Stimulated activated CD8-positive, alpha-beta memory T cell treated with anti-CD3 and anti-CD28 coated beads, Interleukin-15, amount 100 ng/mL, for 4 hours (primary cell): ENCODE results near the gene ZKSCAN4.

Source experiments
- DNase-seq, 2 donors: peaks; one replicate each; pipeline ENCODE4 v3.0.0-alpha.2; 2020; ENCODE audit warnings: low read depth in 2 of 2

The ZKSCAN4 gene

DNA sequence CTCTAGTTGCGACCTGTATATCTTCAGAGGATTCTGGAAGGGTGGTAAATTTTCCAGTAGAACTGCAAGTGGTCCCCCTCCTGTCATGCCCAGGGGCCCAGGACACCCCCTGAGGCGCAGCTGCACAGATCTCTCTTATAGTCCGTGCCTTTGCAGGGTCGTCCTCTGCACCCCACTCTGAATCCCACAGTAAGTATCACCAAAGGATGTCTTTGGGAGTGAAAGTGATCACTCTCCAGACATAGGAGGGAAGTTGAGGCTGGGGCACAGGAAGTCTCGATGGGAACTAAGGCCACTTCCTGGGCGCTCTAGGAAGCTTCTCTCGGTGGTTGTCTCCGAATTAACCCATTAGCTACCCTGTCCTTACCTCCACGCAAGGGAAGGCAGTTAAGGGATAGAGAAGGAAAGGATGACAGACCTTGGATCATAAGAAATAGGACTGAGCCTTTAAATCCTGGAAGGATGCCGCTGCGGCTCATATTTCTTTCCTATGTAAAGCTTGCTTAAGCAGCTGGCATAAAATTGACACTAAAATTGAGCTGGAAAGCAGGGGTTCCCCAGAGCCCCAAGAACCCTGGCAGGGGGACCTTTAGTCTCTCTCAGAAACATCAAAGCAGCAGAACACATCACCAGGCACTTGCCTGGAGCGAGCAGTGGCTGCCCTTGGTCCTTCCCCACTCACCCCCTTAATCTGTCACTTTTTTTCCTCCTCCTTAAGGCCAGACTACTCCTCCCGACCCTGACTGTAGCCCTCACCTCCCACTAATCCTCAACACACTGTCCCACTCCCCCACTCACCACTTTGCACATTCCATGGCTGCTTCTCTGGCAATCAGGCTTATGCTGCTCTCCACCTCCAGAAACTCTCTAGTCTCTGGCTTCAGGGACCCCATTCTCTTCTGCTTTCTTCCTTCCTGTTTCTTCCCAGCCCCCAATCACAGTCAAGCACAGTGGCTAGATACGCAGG, at the start of gene ZKSCAN4:
Gene ZKSCAN4, minus strand, starts transcription at position 261 of the 967 bp plus-strand sequence. CDS start 289 bp downstream, outside the sequence.
- DNase-seq, result peak; percentile 42 to 62

DNA sequence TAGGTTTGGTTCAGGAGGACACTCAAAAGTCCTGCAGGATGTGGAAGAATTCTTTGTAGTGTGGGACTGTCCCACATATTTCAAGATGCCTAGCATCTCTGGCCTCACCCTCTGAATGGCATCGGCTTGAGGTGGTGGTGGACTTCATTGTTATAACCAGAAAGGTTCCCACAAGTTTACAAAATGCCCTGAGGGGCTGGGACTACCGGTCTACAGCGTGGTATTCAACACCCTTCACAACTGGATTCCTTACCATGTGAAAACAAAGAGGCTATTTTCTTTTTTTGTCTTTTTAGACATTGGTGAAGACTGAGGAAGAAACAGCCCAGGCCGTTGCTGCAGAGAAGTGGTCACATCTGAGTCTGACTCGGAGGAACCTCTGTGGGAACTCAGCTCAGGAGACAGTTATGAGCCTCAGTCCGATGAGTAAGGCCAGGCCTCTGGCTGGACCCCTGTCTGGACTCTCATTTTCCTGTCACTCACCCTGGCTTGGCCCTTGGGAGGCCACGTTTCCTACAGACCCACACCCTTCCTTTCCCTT, 44.5 kb upstream of the ZKSCAN4 start:
- DNase-seq, result no peak

DNA sequence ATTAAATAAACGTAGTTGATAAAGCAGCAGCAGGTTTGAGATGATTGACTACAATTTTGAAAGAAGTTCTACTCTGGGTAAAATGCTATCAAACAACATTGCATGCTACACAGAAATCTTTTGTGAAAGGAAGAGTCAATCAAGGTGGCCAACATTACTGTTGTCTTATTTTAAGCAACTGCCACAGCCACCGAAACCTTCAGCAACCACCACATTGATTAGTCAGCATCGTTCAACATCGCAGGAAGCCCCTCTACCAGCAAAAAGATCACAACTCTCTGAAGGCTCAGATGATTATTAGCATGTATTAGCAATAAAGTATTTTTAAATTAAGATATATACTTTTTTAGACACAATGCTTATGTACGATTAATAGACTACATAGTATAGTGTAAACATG, 43.3 kb upstream of the ZKSCAN4 start:
- DNase-seq, result no peak

GRCh38 chr6:28291573-28291972, 39.5 kb upstream of the ZKSCAN4 start:
- DNase-seq, result no peak

- DNase-seq, result no peak
Measured at GRCh38 chr6:28282926-28283325, 30.9 kb upstream of the ZKSCAN4 start.

DNA sequence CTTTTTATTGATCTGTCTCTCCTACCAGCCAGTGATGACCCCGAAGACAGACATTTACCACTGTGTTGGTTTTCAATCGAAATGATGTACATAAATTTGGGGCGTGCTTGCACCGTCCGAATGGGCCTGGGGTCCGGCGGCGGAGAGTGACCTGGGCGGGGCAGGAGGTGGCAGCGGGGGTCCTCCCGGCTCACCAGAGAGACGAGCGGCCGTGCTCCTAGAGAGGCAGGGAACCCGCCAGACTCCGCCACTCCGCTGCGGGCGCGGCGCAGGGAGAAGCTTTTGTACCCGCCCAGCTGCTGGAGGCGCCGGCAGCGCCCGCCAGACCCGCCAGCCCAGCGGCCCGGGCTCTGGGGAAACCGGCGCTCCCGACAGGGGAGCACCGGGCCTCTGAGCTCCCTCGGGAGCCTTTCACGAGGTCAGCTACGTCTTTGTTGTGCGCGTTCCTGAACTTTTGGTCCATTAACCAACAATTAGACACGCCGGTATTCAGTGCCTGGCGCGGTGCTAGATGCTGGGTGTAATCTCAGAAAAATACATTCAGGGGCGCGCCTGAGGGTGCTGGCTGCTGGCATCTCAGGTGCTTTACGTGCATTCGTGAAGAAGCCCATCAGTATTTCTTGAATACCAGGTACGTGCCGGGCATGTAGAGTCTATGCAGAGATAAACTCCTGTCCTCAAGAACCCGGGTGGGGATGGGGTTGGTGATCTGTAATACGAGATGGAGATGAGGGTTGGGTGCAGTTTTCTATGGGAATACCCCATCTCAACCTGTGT, 29.4 kb upstream of the ZKSCAN4 start, which contains the start of gene PGBD1:
Gene PGBD1, plus strand, starts transcription at position 285 of the 777 bp plus-strand sequence. CDS start 2,242 bp downstream, outside the sequence.
- peak; percentile 13 to 15 for DNase-seq

DNA sequence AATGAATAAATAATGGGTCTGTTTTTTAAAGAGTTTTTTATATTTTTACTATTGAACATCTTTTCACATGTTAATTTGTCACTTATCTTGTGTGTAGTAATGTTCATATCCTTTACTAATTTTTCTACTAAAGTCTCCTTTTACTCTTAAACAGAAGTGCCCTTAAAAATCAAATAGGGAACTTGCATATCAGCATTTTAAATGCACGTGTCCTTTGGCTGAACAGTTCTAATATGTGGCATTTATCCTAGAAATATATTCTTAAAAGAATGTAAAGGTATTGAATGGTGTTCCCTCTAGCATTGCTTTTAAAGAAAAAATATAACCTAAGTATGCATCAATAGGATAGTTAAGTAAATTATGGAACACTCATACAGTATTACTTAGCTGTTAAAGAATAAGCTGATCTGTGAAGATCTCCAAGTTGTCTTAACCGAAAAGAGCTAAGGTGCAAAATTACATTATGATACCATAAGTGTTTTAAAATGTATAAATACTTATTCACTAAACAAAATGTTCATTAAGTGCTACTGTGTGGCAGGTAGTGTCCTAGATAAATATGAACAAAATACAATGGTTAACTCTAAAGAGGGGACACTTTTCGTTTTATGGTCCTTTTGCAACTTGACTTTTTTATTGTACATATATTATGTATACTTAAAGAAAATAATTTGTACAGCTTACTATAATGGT, 28.7 kb upstream of the ZKSCAN4 start:
- DNase-seq, result no peak

- no peak for DNase-seq
Measured at GRCh38 chr6:28277746-28278145, 25.7 kb upstream of the ZKSCAN4 start.

DNA sequence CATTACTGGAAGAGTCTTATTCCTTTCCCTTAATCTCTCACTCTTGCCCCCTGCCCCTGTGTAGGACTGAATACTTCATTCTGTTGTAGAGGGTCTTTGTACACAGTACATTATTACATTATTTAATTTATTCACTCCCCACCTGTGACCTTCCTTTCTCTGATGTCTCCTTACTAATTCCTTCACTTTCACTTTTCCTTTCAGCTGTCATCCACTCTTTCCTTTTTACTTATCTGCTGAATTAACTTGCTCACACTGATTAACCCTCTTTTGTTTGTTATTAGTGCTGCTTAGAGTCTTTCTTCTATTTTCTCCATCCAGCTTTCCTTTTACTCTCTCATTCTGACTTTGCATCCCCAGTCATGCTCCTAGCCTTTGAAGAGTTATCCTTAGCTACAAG, 22.8 kb upstream of the ZKSCAN4 start:
- no peak for DNase-seq

DNA sequence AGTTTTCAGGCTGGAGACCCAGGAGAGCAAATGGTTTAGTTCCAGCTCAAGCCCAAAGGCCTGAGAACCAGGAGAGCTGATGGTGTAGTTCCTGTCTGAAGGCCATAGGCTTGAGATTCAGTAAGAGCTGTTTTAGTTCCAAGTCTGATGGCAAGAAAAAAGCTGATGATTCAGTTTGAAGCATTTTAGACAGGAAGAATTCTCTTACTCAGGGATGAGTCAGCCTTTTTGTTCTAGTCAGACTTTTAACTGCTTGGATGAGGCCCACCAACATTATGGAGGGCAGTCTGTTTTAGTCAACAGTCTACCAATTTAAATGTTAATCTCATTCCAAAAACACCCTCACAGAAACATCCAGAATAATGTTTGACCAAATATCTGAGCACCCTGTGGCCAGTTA, 17.4 kb upstream of the ZKSCAN4 start:
- DNase-seq, result no peak

GRCh38 chr6:28267695-28268059, 15.6 kb upstream of the ZKSCAN4 start:
- DNase-seq, result no peak

- DNase-seq, result peak; percentile 67 to 75
Measured at GRCh38 chr6:28266962-28267694, 15.1 kb upstream of the ZKSCAN4 start, which contains the start of gene ZSCAN26. TSS of gene ZSCAN26 (plus strand) at chr6:28267143. CDS start at chr6:28271920, 4,777 bp downstream.

DNA sequence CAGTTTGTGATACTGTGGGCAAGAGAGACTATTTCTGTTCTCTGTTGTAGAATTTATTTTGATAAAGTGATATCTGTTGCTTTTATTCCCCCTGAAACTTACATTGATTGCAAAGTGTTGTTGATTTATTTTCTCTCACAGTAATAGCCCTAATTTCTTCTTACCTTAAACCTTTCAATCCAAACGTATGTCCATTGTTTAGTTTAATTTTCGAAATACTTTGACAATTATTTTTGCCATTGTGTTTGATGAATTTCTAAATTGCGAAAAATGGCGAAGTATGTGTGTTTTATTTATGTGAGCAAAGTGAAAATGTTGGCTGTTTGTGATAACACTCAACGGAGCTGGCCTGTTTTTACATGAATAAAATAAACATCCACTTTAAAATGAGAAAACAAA, 14.5 kb upstream of the ZKSCAN4 start:
- no peak for DNase-seq

GRCh38 chr6:28264834-28265401, 12.8 kb upstream of the ZKSCAN4 start:
- DNase-seq, result no peak

- no peak for DNase-seq
Measured at GRCh38 chr6:28263922-28264321, 11.9 kb upstream of the ZKSCAN4 start.

DNA sequence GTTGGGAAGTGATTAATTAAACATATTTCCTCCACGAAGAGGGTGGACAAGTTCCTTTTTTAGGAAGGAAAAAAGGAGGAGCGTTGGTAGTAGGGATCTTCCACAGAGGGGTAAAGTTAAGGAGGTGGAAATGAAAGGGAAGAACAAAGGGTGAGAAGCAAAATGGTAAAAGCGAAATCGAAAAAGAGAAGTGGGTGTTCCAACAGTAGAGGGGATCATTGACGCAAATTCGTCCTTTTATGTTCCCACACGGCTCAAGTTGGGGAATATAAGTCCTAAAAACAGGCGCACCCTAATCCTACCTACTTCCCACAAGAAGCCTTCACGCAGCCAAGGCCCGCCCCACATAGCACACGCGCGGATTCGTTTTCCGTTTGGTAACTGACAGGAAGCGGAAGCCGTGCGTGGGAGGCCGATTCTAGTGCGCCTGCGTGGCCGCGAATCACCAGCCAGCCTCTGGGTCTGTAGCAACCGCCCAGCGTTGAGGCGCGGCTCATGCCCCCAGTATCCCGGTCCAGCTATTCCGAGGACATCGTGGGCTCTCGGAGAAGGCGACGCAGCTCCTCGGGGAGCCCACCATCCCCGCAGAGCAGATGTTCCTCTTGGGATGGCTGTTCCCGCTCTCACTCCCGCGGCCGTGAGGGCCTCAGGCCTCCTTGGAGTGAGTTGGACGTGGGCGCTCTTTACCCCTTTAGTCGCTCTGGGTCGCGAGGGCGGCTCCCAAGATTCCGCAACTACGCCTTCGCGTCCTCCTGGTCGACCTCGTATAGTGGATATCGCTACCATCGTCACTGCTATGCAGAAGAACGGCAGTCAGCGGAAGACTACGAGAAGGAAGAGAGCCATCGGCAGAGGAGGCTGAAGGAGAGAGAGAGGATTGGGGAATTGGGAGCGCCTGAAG, 7.1 kb upstream of the ZKSCAN4 start, which contains the start of gene NKAPL:
Gene NKAPL, plus strand, starts transcription at position 421 of the 901 bp plus-strand sequence. Its CDS starts 75 bp downstream, at position 496.
- peak; percentile 46 to 51 for DNase-seq

GRCh38 chr6:28257042-28257441, 5.0 kb upstream of the ZKSCAN4 start:
- no peak for DNase-seq

GRCh38 chr6:28254121-28254519, 2.1 kb upstream of the ZKSCAN4 start:
- no peak for DNase-seq

DNA sequence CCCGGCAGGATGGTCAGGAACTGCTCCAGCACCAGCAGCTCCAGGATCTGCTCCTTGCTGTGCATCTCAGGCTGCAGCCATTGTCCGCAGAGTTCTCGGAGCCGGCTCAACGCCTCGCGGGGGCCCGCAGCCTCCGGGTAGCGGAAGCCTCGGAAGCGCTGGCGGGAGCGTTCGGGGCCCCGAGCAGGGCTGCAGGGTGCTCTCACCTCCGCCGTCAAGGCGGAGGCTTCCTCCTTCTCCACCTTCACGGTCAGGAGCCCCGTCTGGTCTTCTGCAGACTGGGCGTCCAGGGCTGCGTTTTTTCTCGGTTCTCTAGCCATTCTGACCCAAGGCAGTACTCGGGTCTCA, 434 bp downstream of the ZKSCAN4 start:
- no peak for DNase-seq
